KMS-11 (cell line): ENCODE measurements around the gene HAUS2.

Source experiments
- H2AFZ ChIP-seq: fragments of 200-600 bp; sonication (generic); 2 replicates; pipeline ENCODE4 v1.6.1; 2016; ENCODE audit warnings: antibody characterized with exemption, mixed run types, low read depth
- H3K27ac ChIP-seq: fragments of 200-600 bp; sonication (generic); 2 replicates; pipeline ENCODE4 v1.6.1; 2016; ENCODE audit warnings: mild to moderate bottlenecking, mixed run types
- H3K27me3 ChIP-seq: fragments of 200-600 bp; sonication (generic); 2 replicates; pipeline ENCODE4 v1.6.1; 2017; ENCODE audit warnings: mild to moderate bottlenecking, low read depth, mixed run types, moderate library complexity; ENCODE audit not compliant: insufficient read depth
- H3K36me3 ChIP-seq: fragments of 200-600 bp; sonication (generic); 2 replicates; pipeline ENCODE4 v1.6.1; 2017; ENCODE audit warnings: mild to moderate bottlenecking, mixed run types; ENCODE audit not compliant: insufficient read depth
- H3K4me1 ChIP-seq: fragments of 200-600 bp; sonication (generic); 2 replicates; pipeline ENCODE4 v1.6.1; 2016; ENCODE audit warnings: mild to moderate bottlenecking, low read depth, mixed run types; ENCODE audit not compliant: poor library complexity, severe bottlenecking
- H3K4me2 ChIP-seq: fragments of 200-600 bp; sonication (generic); 2 replicates; pipeline ENCODE4 v1.7.0; 2016; ENCODE audit warnings: mild to moderate bottlenecking, mixed run types
- H3K4me3 ChIP-seq: fragments of 200-600 bp; sonication (generic); IDR thresholded peaks from 2 replicates; pipeline ENCODE4 v1.6.1; 2017; ENCODE audit warnings: low read depth, low read length, mixed read lengths; ENCODE audit not compliant: insufficient read depth
- H3K79me2 ChIP-seq: fragments of 200-600 bp; sonication (generic); 2 replicates; pipeline ENCODE4 v1.6.1; 2016; ENCODE audit warnings: low read depth, mixed run types; ENCODE audit not compliant: insufficient read depth
- H3K9ac ChIP-seq: fragments of 200-600 bp; sonication (generic); 2 replicates; pipeline ENCODE4 v1.6.1; 2016; ENCODE audit warnings: mild to moderate bottlenecking, mixed run types
- H4K20me1 ChIP-seq: fragments of 200-600 bp; sonication (generic); 2 replicates; pipeline ENCODE4 v1.6.1; 2016; ENCODE audit warnings: mild to moderate bottlenecking, mixed run types; ENCODE audit not compliant: insufficient read depth
- TF ChIP-seq, protein P1 (sequence below): fragments of 200-600 bp; sonication (generic); conservative IDR thresholded peaks from 2 replicates; pipeline ENCODE4 v1.6.1; 2017; ENCODE audit warnings: low read depth, mild to moderate bottlenecking, antibody characterized with exemption, low read length, moderate library complexity, mixed read lengths

The HAUS2 gene

DNA sequence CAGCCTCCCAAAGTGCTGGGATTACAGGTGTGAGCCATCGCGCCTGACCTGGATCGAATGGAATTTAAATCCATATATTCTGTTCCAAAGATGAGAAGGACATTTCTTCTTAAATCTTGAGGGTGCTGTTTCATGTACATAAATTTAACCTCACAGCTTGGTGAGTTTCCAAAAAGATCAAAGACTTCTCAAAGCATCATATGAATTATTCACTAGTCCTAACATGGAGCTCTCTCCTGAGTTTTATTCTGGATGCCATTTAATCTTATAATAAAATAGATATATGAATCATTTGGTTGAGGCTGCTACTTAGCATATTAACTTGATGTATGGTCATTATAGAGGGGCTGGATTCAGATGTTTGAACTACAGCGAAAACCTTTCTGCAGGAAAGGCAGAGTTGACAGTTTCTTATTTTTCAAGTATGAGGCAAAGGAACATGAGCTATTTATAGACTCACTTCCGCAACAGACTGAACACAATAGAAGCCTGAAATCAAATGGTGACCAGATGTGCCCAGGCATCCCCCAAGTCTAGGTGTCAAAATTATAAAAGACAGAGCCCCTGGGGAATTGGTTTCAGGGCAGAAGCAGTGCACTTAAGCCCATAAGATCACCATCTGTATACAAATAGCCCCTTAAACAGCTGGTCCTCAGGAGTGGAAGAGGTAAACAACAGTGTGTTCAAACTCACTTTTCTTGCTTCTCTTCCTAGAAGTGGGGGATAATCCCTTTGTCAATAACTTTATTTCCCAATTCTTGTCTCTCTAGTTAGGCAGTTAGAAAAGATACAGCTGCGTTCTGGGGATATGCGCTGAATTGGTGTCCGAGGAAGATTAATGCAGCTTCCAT lies 56.5 kb downstream of the HAUS2 start:
- Histone ChIP-seq H3K27ac (peak overlapping the region; percentile 91), H3K4me3 (no peak overlapping the region), H3K4me1 (peaks cover 86% of the 10 kb centered on the region), H3K79me2 (peaks cover 46% of the 10 kb centered on the region; the same call in 1 of the 2 replicates), H4K20me1 (no peaks in the 10 kb centered on the region), H3K4me2 (peak overlapping the region; percentile 98), H3K36me3 (0 out of 2 replicates have a peak, but pooled peaks cover 2% of the 10 kb centered on the region), H3K27me3 (no peaks in the 10 kb centered on the region), H2AFZ (no peak overlapping the region; the same call in 1 of the 2 replicates), H3K9ac (peak overlapping the region; percentile 58)
- TF ChIP-seq, protein P1, sequence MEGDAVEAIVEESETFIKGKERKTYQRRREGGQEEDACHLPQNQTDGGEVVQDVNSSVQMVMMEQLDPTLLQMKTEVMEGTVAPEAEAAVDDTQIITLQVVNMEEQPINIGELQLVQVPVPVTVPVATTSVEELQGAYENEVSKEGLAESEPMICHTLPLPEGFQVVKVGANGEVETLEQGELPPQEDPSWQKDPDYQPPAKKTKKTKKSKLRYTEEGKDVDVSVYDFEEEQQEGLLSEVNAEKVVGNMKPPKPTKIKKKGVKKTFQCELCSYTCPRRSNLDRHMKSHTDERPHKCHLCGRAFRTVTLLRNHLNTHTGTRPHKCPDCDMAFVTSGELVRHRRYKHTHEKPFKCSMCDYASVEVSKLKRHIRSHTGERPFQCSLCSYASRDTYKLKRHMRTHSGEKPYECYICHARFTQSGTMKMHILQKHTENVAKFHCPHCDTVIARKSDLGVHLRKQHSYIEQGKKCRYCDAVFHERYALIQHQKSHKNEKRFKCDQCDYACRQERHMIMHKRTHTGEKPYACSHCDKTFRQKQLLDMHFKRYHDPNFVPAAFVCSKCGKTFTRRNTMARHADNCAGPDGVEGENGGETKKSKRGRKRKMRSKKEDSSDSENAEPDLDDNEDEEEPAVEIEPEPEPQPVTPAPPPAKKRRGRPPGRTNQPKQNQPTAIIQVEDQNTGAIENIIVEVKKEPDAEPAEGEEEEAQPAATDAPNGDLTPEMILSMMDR, result no peak

GRCh38 chr15:42605796-42606195 lies 57.2 kb downstream of the HAUS2 start:
- TF ChIP-seq, protein P1, result no peak
- no peaks in the 10 kb centered on the region for H4K20me1 ChIP-seq
- H3K27ac ChIP-seq, result peak overlapping the region; percentile 91
- H2AFZ ChIP-seq, result no peak overlapping the region
- peaks cover 53% of the 10 kb centered on the region; the same call in 1 of the 2 replicates for H3K79me2 ChIP-seq
- H3K9ac ChIP-seq, result peak overlapping the region; percentile 58
- no peak overlapping the region for H3K4me3 ChIP-seq
- 0 out of 2 replicates have a peak, but pooled peaks cover 2% of the 10 kb centered on the region for H3K36me3 ChIP-seq
- H3K4me2 ChIP-seq, result peak overlapping the region; percentile 98
- H3K27me3 ChIP-seq, result no peaks in the 10 kb centered on the region
- peaks cover 89% of the 10 kb centered on the region for H3K4me1 ChIP-seq

GRCh38 chr15:42608110-42608531 lies 59.5 kb downstream of the HAUS2 start:
- Histone ChIP-seq H3K4me1 (peaks cover 73% of the 10 kb centered on the region), H3K4me2 (peak overlapping the region; percentile 98)

GRCh38 chr15:42608752-42609488 lies 60.3 kb downstream of the HAUS2 start:
- H3K4me3 ChIP-seq, result no peak overlapping the region
- no peak overlapping the region for H2AFZ ChIP-seq
- H3K4me2 ChIP-seq, result peak overlapping the region; percentile 98
- H4K20me1 ChIP-seq, result no peaks in the 10 kb centered on the region
- H3K27me3 ChIP-seq, result no peaks in the 10 kb centered on the region
- H3K4me1 ChIP-seq, result peaks cover 65% of the 10 kb centered on the region
- TF ChIP-seq, protein P1, result no peak
- H3K27ac ChIP-seq, result peak overlapping the region; percentile 91
- no peaks in the 10 kb centered on the region for H3K36me3 ChIP-seq
- peaks cover 41% of the 10 kb centered on the region; the same call in 1 of the 2 replicates for H3K79me2 ChIP-seq
- H3K9ac ChIP-seq, result no peak overlapping the region

More at GRCh38 chr15:42608110-42608531, 59.5 kb downstream of the HAUS2 start:
- peak overlapping the region; percentile 52; the same call in 1 of the 2 replicates for H3K9ac ChIP-seq
- no peak overlapping the region for H3K4me3 ChIP-seq
- peaks cover 49% of the 10 kb centered on the region; the same call in 1 of the 2 replicates for H3K79me2 ChIP-seq
- no peaks in the 10 kb centered on the region for H3K27me3 ChIP-seq
- H3K27ac ChIP-seq, result peak overlapping the region; percentile 91
- H2AFZ ChIP-seq, result no peak overlapping the region
- TF ChIP-seq, protein P1, result no peak
- no peaks in the 10 kb centered on the region for H4K20me1 ChIP-seq
- H3K36me3 ChIP-seq, result no peaks in the 10 kb centered on the region
